ENCODE measurements around the gene AUP1.

DNA sequence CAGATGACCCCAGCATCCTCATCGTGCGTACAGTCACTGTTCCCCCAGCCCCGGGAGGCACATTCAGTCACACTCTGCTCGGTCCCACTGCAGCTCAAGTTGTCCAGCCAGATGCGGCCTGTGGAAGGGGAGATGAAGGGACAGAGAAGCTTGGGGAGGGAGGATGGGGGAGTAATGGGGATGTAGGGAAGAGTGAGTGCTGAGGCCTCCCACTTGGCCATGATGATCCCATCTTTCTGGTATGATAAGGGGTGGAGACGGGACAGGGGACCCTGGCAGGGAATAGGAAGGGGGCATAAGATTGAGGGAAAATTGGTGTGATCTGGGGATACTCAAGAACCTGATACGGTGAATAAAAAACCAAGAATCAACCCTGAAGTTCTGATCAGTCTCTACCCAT lies 20.7 kb upstream of the AUP1 start:
- TF ChIP-seq, protein P1, sequence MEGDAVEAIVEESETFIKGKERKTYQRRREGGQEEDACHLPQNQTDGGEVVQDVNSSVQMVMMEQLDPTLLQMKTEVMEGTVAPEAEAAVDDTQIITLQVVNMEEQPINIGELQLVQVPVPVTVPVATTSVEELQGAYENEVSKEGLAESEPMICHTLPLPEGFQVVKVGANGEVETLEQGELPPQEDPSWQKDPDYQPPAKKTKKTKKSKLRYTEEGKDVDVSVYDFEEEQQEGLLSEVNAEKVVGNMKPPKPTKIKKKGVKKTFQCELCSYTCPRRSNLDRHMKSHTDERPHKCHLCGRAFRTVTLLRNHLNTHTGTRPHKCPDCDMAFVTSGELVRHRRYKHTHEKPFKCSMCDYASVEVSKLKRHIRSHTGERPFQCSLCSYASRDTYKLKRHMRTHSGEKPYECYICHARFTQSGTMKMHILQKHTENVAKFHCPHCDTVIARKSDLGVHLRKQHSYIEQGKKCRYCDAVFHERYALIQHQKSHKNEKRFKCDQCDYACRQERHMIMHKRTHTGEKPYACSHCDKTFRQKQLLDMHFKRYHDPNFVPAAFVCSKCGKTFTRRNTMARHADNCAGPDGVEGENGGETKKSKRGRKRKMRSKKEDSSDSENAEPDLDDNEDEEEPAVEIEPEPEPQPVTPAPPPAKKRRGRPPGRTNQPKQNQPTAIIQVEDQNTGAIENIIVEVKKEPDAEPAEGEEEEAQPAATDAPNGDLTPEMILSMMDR (IDR thresholded peaks at IDR 0.05; ENCODE audit: control extremely low read depth in 1 of 3, insufficient read depth in 1 of 3, low read depth in 1 of 3, low read length in 3 of 3), result no peak
- TF ChIP-seq TAF1 (IDR thresholded peaks at IDR 0.05; ENCODE audit: low read depth, low read length) (no peak), POLR2A (IDR thresholded peaks at IDR 0.05; ENCODE audit: control extremely low read depth in 1 of 2, low read depth in 2 of 2, low read length in 2 of 2) (no peak), RXRA (IDR thresholded peaks at IDR 0.05; ENCODE audit: insufficient read depth, low read depth, low read length) (no peak), EP300 (IDR thresholded peaks at IDR 0.05; ENCODE audit: borderline replicate concordance in 1 of 2, low read depth in 2 of 2, low read length in 2 of 2) (no peak), CEBPB (IDR thresholded peaks at IDR 0.05; ENCODE audit: low read depth, low read length) (no peak), SUZ12 (IDR thresholded peaks at IDR 0.05; ENCODE audit: low read length) (no peak), GABPA (IDR thresholded peaks at IDR 0.05; ENCODE audit: borderline replicate concordance, insufficient read depth, low read length) (no peak), GTF2F1 (IDR thresholded peaks at IDR 0.05; ENCODE audit: borderline replicate concordance, low read depth, low read length) (no peak), YY1 (IDR thresholded peaks at IDR 0.05; ENCODE audit: low read depth, low read length) (no peak), RAD21 (IDR thresholded peaks at IDR 0.05 in 1 of 2, conservative IDR thresholded peaks at IDR 0.05 in 1 of 2; ENCODE audit: low read depth in 2 of 2, low read length in 2 of 2) (no peak), JUN (IDR thresholded peaks at IDR 0.05; ENCODE audit: low read depth, low read length) (no peak)
- TF ChIP-seq, protein P2, sequence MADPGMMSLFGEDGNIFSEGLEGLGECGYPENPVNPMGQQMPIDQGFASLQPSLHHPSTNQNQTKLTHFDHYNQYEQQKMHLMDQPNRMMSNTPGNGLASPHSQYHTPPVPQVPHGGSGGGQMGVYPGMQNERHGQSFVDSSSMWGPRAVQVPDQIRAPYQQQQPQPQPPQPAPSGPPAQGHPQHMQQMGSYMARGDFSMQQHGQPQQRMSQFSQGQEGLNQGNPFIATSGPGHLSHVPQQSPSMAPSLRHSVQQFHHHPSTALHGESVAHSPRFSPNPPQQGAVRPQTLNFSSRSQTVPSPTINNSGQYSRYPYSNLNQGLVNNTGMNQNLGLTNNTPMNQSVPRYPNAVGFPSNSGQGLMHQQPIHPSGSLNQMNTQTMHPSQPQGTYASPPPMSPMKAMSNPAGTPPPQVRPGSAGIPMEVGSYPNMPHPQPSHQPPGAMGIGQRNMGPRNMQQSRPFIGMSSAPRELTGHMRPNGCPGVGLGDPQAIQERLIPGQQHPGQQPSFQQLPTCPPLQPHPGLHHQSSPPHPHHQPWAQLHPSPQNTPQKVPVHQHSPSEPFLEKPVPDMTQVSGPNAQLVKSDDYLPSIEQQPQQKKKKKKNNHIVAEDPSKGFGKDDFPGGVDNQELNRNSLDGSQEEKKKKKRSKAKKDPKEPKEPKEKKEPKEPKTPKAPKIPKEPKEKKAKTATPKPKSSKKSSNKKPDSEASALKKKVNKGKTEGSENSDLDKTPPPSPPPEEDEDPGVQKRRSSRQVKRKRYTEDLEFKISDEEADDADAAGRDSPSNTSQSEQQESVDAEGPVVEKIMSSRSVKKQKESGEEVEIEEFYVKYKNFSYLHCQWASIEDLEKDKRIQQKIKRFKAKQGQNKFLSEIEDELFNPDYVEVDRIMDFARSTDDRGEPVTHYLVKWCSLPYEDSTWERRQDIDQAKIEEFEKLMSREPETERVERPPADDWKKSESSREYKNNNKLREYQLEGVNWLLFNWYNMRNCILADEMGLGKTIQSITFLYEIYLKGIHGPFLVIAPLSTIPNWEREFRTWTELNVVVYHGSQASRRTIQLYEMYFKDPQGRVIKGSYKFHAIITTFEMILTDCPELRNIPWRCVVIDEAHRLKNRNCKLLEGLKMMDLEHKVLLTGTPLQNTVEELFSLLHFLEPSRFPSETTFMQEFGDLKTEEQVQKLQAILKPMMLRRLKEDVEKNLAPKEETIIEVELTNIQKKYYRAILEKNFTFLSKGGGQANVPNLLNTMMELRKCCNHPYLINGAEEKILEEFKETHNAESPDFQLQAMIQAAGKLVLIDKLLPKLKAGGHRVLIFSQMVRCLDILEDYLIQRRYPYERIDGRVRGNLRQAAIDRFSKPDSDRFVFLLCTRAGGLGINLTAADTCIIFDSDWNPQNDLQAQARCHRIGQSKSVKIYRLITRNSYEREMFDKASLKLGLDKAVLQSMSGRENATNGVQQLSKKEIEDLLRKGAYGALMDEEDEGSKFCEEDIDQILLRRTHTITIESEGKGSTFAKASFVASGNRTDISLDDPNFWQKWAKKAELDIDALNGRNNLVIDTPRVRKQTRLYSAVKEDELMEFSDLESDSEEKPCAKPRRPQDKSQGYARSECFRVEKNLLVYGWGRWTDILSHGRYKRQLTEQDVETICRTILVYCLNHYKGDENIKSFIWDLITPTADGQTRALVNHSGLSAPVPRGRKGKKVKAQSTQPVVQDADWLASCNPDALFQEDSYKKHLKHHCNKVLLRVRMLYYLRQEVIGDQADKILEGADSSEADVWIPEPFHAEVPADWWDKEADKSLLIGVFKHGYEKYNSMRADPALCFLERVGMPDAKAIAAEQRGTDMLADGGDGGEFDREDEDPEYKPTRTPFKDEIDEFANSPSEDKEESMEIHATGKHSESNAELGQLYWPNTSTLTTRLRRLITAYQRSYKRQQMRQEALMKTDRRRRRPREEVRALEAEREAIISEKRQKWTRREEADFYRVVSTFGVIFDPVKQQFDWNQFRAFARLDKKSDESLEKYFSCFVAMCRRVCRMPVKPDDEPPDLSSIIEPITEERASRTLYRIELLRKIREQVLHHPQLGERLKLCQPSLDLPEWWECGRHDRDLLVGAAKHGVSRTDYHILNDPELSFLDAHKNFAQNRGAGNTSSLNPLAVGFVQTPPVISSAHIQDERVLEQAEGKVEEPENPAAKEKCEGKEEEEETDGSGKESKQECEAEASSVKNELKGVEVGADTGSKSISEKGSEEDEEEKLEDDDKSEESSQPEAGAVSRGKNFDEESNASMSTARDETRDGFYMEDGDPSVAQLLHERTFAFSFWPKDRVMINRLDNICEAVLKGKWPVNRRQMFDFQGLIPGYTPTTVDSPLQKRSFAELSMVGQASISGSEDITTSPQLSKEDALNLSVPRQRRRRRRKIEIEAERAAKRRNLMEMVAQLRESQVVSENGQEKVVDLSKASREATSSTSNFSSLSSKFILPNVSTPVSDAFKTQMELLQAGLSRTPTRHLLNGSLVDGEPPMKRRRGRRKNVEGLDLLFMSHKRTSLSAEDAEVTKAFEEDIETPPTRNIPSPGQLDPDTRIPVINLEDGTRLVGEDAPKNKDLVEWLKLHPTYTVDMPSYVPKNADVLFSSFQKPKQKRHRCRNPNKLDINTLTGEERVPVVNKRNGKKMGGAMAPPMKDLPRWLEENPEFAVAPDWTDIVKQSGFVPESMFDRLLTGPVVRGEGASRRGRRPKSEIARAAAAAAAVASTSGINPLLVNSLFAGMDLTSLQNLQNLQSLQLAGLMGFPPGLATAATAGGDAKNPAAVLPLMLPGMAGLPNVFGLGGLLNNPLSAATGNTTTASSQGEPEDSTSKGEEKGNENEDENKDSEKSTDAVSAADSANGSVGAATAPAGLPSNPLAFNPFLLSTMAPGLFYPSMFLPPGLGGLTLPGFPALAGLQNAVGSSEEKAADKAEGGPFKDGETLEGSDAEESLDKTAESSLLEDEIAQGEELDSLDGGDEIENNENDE (IDR thresholded peaks at IDR 0.05; ENCODE audit: insufficient replicate concordance, low read length), result no peak
- TF ChIP-seq, protein P3, sequence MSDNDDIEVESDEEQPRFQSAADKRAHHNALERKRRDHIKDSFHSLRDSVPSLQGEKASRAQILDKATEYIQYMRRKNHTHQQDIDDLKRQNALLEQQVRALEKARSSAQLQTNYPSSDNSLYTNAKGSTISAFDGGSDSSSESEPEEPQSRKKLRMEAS (IDR thresholded peaks at IDR 0.05), result no peak
